ENCODE results near the gene LPXN. TPM values are rescaled to one million over a fixed set of nuclear protein-coding genes. Genes with fewer than 3 reads are reported as not detected.

Gene LPXN
- total RNA-seq, 1 experiment from 2014 or later: 3.0 TPM

GRCh38 chr11:58508814-58509213 lies 66.8 kb downstream of the LPXN start:
- DNase-seq (ENCODE audit: low read depth, low spot score) (no peak), ATAC-seq (no peak)
- Histone ChIP-seq H3K27me3 (ENCODE audit: control insufficient read depth, insufficient read depth, low read length) (no peaks in the 10 kb centered on the region), H3K27ac (ENCODE audit: low read length) (no peak overlapping the region), H3K36me3 (ENCODE audit: control insufficient read depth, insufficient read depth, low read length) (no peaks in the 10 kb centered on the region), H3K4me1 (ENCODE audit: control insufficient read depth, insufficient read depth, low read length) (no peaks in the 10 kb centered on the region), H3K4me3 (ENCODE audit: low read depth in 2 of 2, low read length in 2 of 2) (no peak overlapping the region), H3K9me3 (ENCODE audit: control insufficient read depth, insufficient read depth, low read depth, low read length) (no peaks in the 10 kb centered on the region)
- TF ChIP-seq POLR2AphosphoS5 (IDR thresholded peaks at IDR 0.05; ENCODE audit: low read depth, low read length) (no peak), REST (IDR thresholded peaks at IDR 0.05; ENCODE audit: insufficient read depth in 1 of 2, low read depth in 2 of 2, low read length in 1 of 2) (no peak), TCF7L2 (IDR thresholded peaks at IDR 0.05; ENCODE audit: low read depth, low read length) (no peak), SIN3A (IDR thresholded peaks at IDR 0.05; ENCODE audit: borderline replicate concordance, insufficient read depth, low read depth, low read length) (no peak), CTCF (IDR thresholded peaks at IDR 0.05) (no peak)
- CTCF ChIA-PET: no interaction called here
- POLR2A ChIA-PET: no interaction called here
- intact Hi-C loops (cut with micrococcal nuclease; ENCODE audit: unreplicated experiment): no loop called here
- BruUV-seq (replicated peaks): no TSS peak
- in situ Hi-C loops (cut with HindIII; ENCODE audit: low pct_unique_long_range_greater_than_20kb, low sequenced_read_pairs): no loop called here

GRCh38 chr11:58508005-58508404 lies 67.7 kb downstream of the LPXN start, which contains the start of gene OR5B21:
TSS of gene OR5B21 (minus strand) at chr11:58508105. CDS start at chr11:58508105, 0 bp downstream.
- in situ Hi-C loops (cut with HindIII; ENCODE audit: low pct_unique_long_range_greater_than_20kb, low sequenced_read_pairs): no loop called here
- no peak within 1 kb of the TSS for H3K4me3 ChIP-seq (ENCODE audit: low read depth in 2 of 2, low read length in 2 of 2)
- H3K27me3 ChIP-seq (ENCODE audit: control insufficient read depth, insufficient read depth, low read length): peaks cover 3% of the 10 kb centered on the region; the same call in 1 of the 2 replicates
- no peaks in the 10 kb centered on the region for H3K9me3 ChIP-seq (ENCODE audit: control insufficient read depth, insufficient read depth, low read depth, low read length)
- POLR2A ChIA-PET: no interaction called here
- H3K27ac ChIP-seq (ENCODE audit: low read length): no peak within 1 kb of the TSS
- TF ChIP-seq CTCF (IDR thresholded peaks at IDR 0.05): no peak
- TF ChIP-seq SIN3A (IDR thresholded peaks at IDR 0.05; ENCODE audit: borderline replicate concordance, insufficient read depth, low read depth, low read length): no peak
- no peak for TF ChIP-seq REST (IDR thresholded peaks at IDR 0.05; ENCODE audit: insufficient read depth in 1 of 2, low read depth in 2 of 2, low read length in 1 of 2)
- no peak for TF ChIP-seq TCF7L2 (IDR thresholded peaks at IDR 0.05; ENCODE audit: low read depth, low read length)
- TF ChIP-seq POLR2AphosphoS5 (IDR thresholded peaks at IDR 0.05; ENCODE audit: low read depth, low read length): no peak
- CTCF ChIA-PET: no interaction called here
- DNase-seq (ENCODE audit: low read depth, low spot score) (no peak), ATAC-seq (no peak)
- no peaks in the 10 kb centered on the region for H3K4me1 ChIP-seq (ENCODE audit: control insufficient read depth, insufficient read depth, low read length)
- H3K36me3 ChIP-seq (ENCODE audit: control insufficient read depth, insufficient read depth, low read length): no peaks in the 10 kb centered on the region
- intact Hi-C loops (cut with micrococcal nuclease; ENCODE audit: unreplicated experiment): no loop called here
- BruUV-seq (replicated peaks): no TSS peak

Measured in Panc1 (cell line).